ENCODE measurements around the gene KIF13A.

- TF ChIP-seq POLR2A (IDR thresholded peaks at IDR 0.05) (no peak), POLR2AphosphoS5 (IDR thresholded peaks at IDR 0.05; ENCODE audit: insufficient read depth in 1 of 2, low read depth in 1 of 2) (no peak)
Observed at GRCh38 chr6:17871189-17871519, 116.3 kb downstream of the KIF13A start.

All from vagina (tissue), 2 donors.